NCI-H748 (cell line): ENCODE measurements around the gene REPS1.
"Not testable (repeated sequence)": the region's sequence is repeated elsewhere in the genome, so short reads cannot be mapped to it uniquely, and the experiment has no call there.

Experiments
- DNase-seq: peaks from one replicate; lab custom pipeline; 2025; ENCODE audit not compliant: unreplicated experiment; lab: John Stamatoyannopoulos, UW

Gene REPS1

GRCh38 chr6:138943089-138943625 lies 44.9 kb downstream of the REPS1 start:
- DNase-seq: no peak

- not testable (repeated sequence) for DNase-seq
Observed at GRCh38 chr6:138936873-138937272, 51.2 kb downstream of the REPS1 start.

- no peak for DNase-seq
Observed at GRCh38 chr6:138931660-138932059, 56.4 kb downstream of the REPS1 start.

- DNase-seq: no peak
Observed at GRCh38 chr6:138926579-138926978, 61.5 kb downstream of the REPS1 start.

- DNase-seq: no peak
Observed at GRCh38 chr6:138925806-138926205, 62.2 kb downstream of the REPS1 start.

- DNase-seq: no peak
Observed at GRCh38 chr6:138923561-138923960, 64.5 kb downstream of the REPS1 start.

- DNase-seq: no peak
Observed at GRCh38 chr6:138920906-138921305, 67.1 kb downstream of the REPS1 start.

GRCh38 chr6:138914701-138915100 lies 73.4 kb downstream of the REPS1 start:
- DNase-seq: no peak

GRCh38 chr6:138912308-138912707 lies 75.7 kb downstream of the REPS1 start:
- no peak for DNase-seq

- DNase-seq: no peak
Observed at GRCh38 chr6:138909975-138910374, 78.1 kb downstream of the REPS1 start.

- DNase-seq: no peak
Observed at GRCh38 chr6:138909511-138909910, 78.5 kb downstream of the REPS1 start.

- DNase-seq: no peak
Observed at GRCh38 chr6:138907167-138907566, 80.9 kb downstream of the REPS1 start.

GRCh38 chr6:138897031-138897430 lies 91.0 kb downstream of the REPS1 start:
- no peak for DNase-seq

GRCh38 chr6:138896104-138896756 lies 91.8 kb downstream of the REPS1 start:
- no peak for DNase-seq

- DNase-seq: no peak
Observed at GRCh38 chr6:138891255-138891986, 96.6 kb downstream of the REPS1 start.

GRCh38 chr6:138885156-138885819 lies 102.8 kb downstream of the REPS1 start:
- DNase-seq: no peak

GRCh38 chr6:138882369-138883017 lies 105.6 kb downstream of the REPS1 start:
- no peak for DNase-seq

GRCh38 chr6:138873191-138873590 lies 114.9 kb downstream of the REPS1 start:
- peak; percentile 21 for DNase-seq

- DNase-seq: no peak
Observed at GRCh38 chr6:138869398-138869797, 118.7 kb downstream of the REPS1 start.

- no peak for DNase-seq
Observed at GRCh38 chr6:138868181-138868580, 119.9 kb downstream of the REPS1 start.

- DNase-seq: no peak
Observed at GRCh38 chr6:138865480-138866109, 122.5 kb downstream of the REPS1 start.
